Activated CD4-positive, CD25-positive, alpha-beta regulatory T cell treated with anti-CD3 and anti-CD28 coated beads, Interleukin-2, amount 50 U/mL, for 16 hours (primary cell): ENCODE data around the gene CTNNBIP1.
"Not testable (repeated sequence)": the region's sequence is repeated elsewhere in the genome, so short reads cannot be mapped to it uniquely, and the experiment has no call there.

Source experiments
- DNase-seq: peaks from one replicate; pipeline ENCODE4 v3.0.0-alpha.2; 2020; ENCODE audit warnings: low read depth, low spot score

The CTNNBIP1 gene

GRCh38 chr1:9833632-9834031, 76.4 kb downstream of the CTNNBIP1 start:
- DNase-seq, result no peak

- DNase-seq, result no peak
Observed at GRCh38 chr1:9827558-9828185, 82.4 kb downstream of the CTNNBIP1 start.

GRCh38 chr1:9826616-9827015, 83.5 kb downstream of the CTNNBIP1 start:
- DNase-seq, result no peak

GRCh38 chr1:9826087-9826486, 84.0 kb downstream of the CTNNBIP1 start:
- DNase-seq, result no peak

- DNase-seq, result no peak
Observed at GRCh38 chr1:9825093-9826074, 84.7 kb downstream of the CTNNBIP1 start.

GRCh38 chr1:9824702-9825089, 85.4 kb downstream of the CTNNBIP1 start:
- no peak for DNase-seq

GRCh38 chr1:9823943-9824701, 85.9 kb downstream of the CTNNBIP1 start, which contains the start of gene CLSTN1:
CLSTN1 (minus strand) TSS chr1:9823965; CDS start chr1:9823733, 232 bp downstream.
- DNase-seq, result peak; percentile 77

GRCh38 chr1:9823693-9823942, 86.5 kb downstream of the CTNNBIP1 start:
- no peak for DNase-seq

- DNase-seq, result no peak
Observed at GRCh38 chr1:9822897-9823692, 87.0 kb downstream of the CTNNBIP1 start.

- no peak for DNase-seq
Observed at GRCh38 chr1:9822490-9822889, 87.6 kb downstream of the CTNNBIP1 start.

- no peak for DNase-seq
Observed at GRCh38 chr1:9821710-9822109, 88.4 kb downstream of the CTNNBIP1 start.

- no peak for DNase-seq
Observed at GRCh38 chr1:9820521-9820920, 89.5 kb downstream of the CTNNBIP1 start.

GRCh38 chr1:9817734-9818133, 92.3 kb downstream of the CTNNBIP1 start:
- DNase-seq, result no peak

GRCh38 chr1:9816199-9816598, 93.9 kb downstream of the CTNNBIP1 start:
- no peak for DNase-seq

GRCh38 chr1:9815150-9815549, 94.9 kb downstream of the CTNNBIP1 start:
- no peak for DNase-seq

GRCh38 chr1:9814619-9815018, 95.5 kb downstream of the CTNNBIP1 start:
- DNase-seq, result no peak

GRCh38 chr1:9811239-9811966, 98.7 kb downstream of the CTNNBIP1 start:
- no peak for DNase-seq

GRCh38 chr1:9809100-9809510, 101.0 kb downstream of the CTNNBIP1 start:
- DNase-seq, result no peak

- DNase-seq, result no peak
Observed at GRCh38 chr1:9808459-9808858, 101.6 kb downstream of the CTNNBIP1 start.

GRCh38 chr1:9807541-9807940, 102.5 kb downstream of the CTNNBIP1 start:
- no peak for DNase-seq

- DNase-seq, result not testable (repeated sequence)
Observed at GRCh38 chr1:9805972-9806371, 104.1 kb downstream of the CTNNBIP1 start.
